Epithelial cell of esophagus (primary cell): Measurements from ENCODE around the gene GALNT12.

ENCODE experiments used
- DNase-seq: peaks from one replicate; pipeline ENCODE4 v3.0.0; 2010; ENCODE audit warnings: low read depth
- H3K4me3 ChIP-seq: 2 replicates; pipeline ENCODE4 v1.5.1; 2011; ENCODE audit warnings: mild to moderate bottlenecking, low read length, control low read depth
- TF ChIP-seq, protein P1 (sequence below): IDR thresholded peaks from 2 replicates; pipeline ENCODE4 v1.5.1; 2011; ENCODE audit warnings: low read depth, mild to moderate bottlenecking, low read length, control low read depth, inconsistent platforms; ENCODE audit not compliant: insufficient read depth; ENCODE audit errors: missing control alignments

GALNT12 gene

DNA sequence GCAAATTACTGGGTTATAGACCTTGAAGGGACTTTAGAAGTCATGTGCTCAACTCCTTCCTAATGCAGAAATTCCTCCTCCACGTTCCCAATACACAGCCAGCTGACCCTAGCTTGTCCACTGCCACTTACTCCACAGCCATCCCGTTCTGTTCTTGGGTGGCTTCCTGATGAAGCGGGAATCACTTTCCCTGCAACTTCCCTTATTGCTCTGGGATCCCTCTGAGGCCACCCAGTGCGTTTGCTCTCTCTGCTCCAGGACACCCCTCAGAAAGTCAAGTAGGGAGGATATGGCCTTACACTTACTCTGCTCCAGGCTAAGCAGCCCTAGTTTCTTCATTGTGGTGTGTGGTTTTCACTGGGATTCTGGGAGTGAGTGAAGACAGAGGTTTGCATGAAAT, 55.5 kb downstream of the GALNT12 start:
- no peak overlapping the region for H3K4me3 ChIP-seq
- no peak for DNase-seq
- TF ChIP-seq, protein P1, sequence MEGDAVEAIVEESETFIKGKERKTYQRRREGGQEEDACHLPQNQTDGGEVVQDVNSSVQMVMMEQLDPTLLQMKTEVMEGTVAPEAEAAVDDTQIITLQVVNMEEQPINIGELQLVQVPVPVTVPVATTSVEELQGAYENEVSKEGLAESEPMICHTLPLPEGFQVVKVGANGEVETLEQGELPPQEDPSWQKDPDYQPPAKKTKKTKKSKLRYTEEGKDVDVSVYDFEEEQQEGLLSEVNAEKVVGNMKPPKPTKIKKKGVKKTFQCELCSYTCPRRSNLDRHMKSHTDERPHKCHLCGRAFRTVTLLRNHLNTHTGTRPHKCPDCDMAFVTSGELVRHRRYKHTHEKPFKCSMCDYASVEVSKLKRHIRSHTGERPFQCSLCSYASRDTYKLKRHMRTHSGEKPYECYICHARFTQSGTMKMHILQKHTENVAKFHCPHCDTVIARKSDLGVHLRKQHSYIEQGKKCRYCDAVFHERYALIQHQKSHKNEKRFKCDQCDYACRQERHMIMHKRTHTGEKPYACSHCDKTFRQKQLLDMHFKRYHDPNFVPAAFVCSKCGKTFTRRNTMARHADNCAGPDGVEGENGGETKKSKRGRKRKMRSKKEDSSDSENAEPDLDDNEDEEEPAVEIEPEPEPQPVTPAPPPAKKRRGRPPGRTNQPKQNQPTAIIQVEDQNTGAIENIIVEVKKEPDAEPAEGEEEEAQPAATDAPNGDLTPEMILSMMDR: no peak

DNA sequence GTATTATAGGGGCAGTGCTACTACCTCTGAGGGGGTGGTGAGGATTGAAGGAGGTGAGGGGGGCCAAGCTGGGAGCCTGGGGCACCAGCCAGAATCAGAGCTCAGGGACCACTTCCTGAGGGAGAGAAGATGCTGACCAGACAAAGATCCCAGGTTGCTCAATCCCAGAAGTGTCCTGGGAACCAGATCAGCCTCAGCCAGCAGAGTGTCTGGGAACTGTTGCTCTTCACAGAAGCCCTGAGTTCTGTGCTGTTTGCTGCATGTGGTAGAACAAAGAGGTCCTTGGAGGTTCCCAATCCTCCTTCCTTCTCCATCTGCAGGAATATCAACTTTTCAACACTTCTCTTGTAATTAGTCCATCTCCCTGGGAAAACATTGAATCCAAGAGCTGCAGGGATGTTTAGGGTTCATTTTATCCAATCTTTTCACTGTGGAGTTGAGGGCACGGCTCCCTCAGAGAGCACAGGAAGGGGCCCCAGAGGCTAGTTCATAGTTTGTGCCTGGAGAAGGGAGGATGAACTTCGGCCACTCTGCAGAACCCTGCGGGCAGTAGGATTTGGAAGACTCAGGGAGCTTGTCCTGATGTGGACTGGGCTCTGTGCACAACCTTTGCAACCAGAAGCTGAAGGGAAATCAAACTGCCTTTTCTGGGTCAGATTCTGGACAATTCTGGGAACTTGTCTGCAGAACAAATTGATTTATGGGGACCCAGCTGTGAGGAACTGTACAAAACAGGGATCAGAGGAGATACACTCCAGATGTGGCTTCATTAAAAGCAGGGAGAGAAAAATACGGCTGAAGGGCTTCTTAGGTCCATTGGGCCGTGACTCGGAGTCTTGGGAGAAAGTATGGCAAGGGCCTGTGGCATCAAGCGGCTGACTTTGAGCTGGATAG, 57.1 kb downstream of the GALNT12 start:
- TF ChIP-seq, protein P1: no peak
- DNase-seq: no peak

DNA sequence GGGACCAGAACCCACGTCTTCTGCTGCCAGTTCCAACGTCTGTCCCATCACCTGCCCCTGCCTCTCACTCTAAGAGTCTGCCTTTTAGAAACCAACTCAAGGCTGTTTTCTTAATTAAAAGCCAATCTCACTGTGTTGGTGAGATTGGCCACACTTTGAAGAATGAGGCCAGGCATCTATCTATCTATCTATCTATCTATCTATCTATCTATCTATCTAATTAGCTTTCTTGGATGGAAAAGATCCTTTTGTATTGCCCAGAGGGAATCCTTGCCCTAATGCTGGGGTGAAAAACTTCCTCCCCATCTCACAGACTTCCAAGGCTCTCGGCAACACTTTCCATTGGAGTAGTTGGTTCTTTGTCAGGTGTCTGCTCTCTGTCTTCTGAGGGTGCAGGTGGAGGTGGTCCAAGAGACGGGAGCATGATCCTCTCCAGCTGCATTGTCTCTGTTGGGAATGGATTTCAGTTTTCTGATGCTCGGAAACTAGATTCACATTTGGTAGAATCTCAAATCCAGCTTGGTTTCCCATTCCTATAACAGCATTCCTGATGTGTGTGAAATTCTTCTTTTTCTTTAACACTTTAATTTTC, 57.9 kb downstream of the GALNT12 start:
- no peak overlapping the region for H3K4me3 ChIP-seq
- no peak for DNase-seq
- TF ChIP-seq, protein P1: no peak

More for the DNA sequence above, 57.1 kb downstream of the GALNT12 start:
- H3K4me3 ChIP-seq: no peak overlapping the region

DNA sequence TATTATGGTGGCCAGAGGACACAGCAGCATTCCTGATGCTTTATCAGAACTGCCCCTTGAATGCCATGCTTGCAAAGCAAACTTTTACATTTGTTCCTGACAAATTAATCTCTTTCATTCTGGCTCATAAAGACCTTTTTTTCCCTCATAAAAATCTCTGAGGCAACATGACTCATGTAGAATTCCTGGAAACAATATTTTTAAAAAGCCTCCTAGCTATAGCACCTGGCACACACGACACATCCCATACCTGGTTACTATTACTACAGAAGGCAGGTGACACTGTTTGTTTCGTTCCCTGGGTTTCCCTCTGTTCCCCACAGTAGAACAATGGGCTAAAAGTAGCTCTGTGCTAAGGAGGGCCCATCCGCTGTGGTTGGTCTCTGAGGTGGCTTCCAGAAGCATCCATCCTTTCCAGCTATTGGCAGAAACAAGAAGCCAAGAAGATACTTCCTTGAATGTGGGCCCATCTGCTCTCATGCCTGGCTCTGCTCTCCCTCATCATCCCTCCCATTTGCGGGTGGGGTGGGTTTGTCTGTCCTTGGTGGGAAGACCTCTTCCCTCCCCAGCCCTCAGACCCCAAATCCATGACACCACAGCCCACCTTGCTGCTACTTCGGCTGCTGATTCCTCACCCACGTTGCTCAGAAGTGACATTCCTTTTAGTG, 59.1 kb downstream of the GALNT12 start:
- no peak for DNase-seq
- H3K4me3 ChIP-seq: no peak overlapping the region
- TF ChIP-seq, protein P1: no peak

DNA sequence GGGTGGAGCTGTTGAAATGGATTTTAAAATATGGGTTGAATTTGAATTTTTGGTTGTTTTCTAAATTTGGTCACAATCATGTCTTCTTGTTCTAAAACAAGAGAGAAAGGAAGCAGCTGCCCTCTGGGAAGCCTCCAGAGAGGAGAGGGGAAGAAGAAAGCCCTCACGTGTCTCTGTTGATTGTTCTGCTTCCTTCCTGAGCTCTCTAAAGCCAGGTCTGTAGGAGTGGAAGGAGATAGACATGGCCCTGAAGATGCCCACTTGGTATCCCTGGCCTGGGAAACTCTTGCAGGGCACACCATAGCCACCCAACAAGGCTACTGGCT, 59.6 kb downstream of the GALNT12 start:
- TF ChIP-seq, protein P1: no peak
- no peak for DNase-seq
- H3K4me3 ChIP-seq: no peak overlapping the region

DNA sequence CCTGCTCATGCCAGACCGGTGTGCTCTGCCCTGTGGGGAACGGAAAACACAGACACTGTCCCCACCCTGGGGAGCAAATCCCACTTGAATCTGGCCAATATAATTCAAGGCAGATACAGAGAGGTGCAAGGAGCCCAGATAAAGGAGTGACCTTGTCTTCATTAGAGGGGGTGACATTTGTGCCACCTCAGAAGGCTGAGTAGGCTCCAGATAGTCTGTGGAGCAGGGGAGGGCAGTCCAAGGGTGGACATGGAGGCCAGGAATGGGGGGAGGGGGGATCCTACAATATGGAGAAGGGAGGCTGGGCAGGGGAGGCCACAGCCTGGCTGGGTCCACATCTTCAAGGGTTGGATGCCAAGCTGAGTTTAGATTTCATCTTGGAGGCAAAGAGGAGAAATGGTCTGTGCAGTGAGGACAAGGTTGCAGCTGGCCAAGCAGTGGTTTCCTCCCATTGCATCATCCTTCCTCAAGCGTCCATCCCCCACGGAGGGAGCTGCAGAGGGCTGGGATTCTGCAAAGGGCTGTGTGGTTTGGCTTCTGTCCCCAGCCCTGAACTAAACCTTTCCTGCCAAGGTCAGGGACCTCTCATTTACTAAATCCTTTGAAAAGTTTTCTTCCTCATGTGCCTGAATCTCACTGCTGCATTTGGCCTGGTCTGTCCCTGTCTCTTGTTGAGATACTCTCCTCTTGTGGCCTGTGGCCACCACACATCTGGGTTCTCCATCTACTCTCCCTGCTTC, 60.1 kb downstream of the GALNT12 start:
- TF ChIP-seq, protein P1: no peak

More for the DNA sequence above, 60.1 kb downstream of the GALNT12 start:
- no peak for DNase-seq
- no peak overlapping the region for H3K4me3 ChIP-seq
